SK-N-MC (cell line): Measurements from ENCODE around the gene LDAH.

ENCODE experiments used
- EZH2 ChIP-seq: fragments of 200-600 bp; sonication (generic); IDR thresholded peaks from one replicate; pipeline ENCODE4 v1.6.1; 2017; ENCODE audit warnings: antibody characterized with exemption
- FOXP2 ChIP-seq: optimal IDR thresholded peaks from 2 replicates; pipeline ENCODE3; 2011; ENCODE audit warnings: mild to moderate bottlenecking, moderate library complexity; ENCODE audit not compliant: insufficient read depth; ENCODE audit errors: extremely low read length, control extremely low read depth

GRCh38 chr2:20722592-20723240 lies 100.2 kb downstream of the LDAH start:
- TF ChIP-seq EZH2 (no peak), FOXP2 (no peak)
